Adrenal gland (tissue), 12 donors: Measurements from ENCODE around the gene ZCCHC8. TPM values are rescaled to one million over a fixed set of nuclear protein-coding genes. Genes with fewer than 3 reads are reported as not detected.

Experiments
- DNase-seq, 7 donors: peaks; one replicate each; pipeline ENCODE4 v3.0.0-alpha.2; 2019 to 2020
- H3K27ac ChIP-seq, 5 donors: fragments of 200-600 bp; sonication (generic) in 4 of 5; 1 replicate in 3 of 5; 2 replicates in 2 of 5; pipeline versions ENCODE4 v1.5.1 to v1.8.0; 2016 to 2020; ENCODE audit warnings: mild to moderate bottlenecking in 1 of 5
- H3K27me3 ChIP-seq: fragments of 200-600 bp; 2 replicates; pipeline ENCODE4 v1.8.0; 2021
- H3K36me3 ChIP-seq, 2 donors: fragments of 200-600 bp; replicated peaks in 1 of 2; 1 replicate in 1 of 2; 2 replicates in 1 of 2; pipeline versions ENCODE4 v1.5.1 to v1.8.0; 2018 to 2022
- H3K4me1 ChIP-seq, 2 donors: fragments of 200-600 bp; replicated peaks in 1 of 2; 1 replicate in 1 of 2; 2 replicates in 1 of 2; pipeline versions ENCODE4 v1.5.1 to v1.8.0; 2018 to 2021
- H3K4me3 ChIP-seq, 4 donors: fragments of 200-600 bp; sonication (generic) in 3 of 4; one replicate each; pipeline ENCODE4 v1.5.1; 2016 to 2018
- H3K9me3 ChIP-seq, 3 donors: fragments of 200-600 bp; sonication (generic) in 1 of 3; replicated peaks in 1 of 3; 1 replicate in 2 of 3; 2 replicates in 1 of 3; pipeline versions ENCODE4 v1.5.1 to v1.8.0; 2016 to 2021
- POLR2A ChIP-seq, 2 donors: fragments of 450-650 bp; IDR thresholded peaks; one replicate each; pipeline ENCODE4 v1.6.1; 2017; ENCODE audit warnings: antibody characterized with exemption in 2 of 2, mild to moderate bottlenecking in 2 of 2, moderate library complexity in 1 of 2
- WGBS, 4 donors: extraction: QIAGEN DNeasy Blood & Tissue Kit in 2 of 4; methylation state at CpG; one replicate each; pipeline versions ENCODE4 v1.1.5 to v1.1.7; 2013 to 2017; 5-methylcytosine and 5-hydroxymethylcytosine counted together
- intact Hi-C, 2 donors: fragments of 100-400 bp; cut with DNase I; formaldehyde crosslinking; loops; one replicate each; pipeline versions ENCODE4 v1.14.1 to v1.15.0; 2022 to 2023
- polyA plus RNA-seq, 3 donors: library from polyadenylated mRNA; stranded (reverse); fragments of 200-250 nt in 2 of 3; fragments of 350-450 nt in 1 of 3; fragmentation: Illumina TruSeq in 1 of 3; extraction: RNeasy Lipid Tissue Mini Kit (QIAGEN cat#74804) in 1 of 3; gene quantifications; one replicate each; pipeline ENCODE4 v1.2.3, GENCODE V29; 2013 to 2014
- total RNA-seq, 9 donors: library from RNA; depleted of rRNA in 4 of 9; stranded (reverse); fragments of >200 nt in 4 of 9; fragments of 120-200 nt in 1 of 9; fragmentation: NEBNext Ultra II Directional in 1 of 9; extraction: Animal tissue kit (Norgen Biotek cat#: 25700) in 1 of 9; gene quantifications; one replicate each; pipeline versions ENCODE4 v1.1.0 to v1.2.4, GENCODE V29; 2013 to 2023
- TF ChIP-seq, protein P1 (sequence below), 6 experiments: fragments of 450-650 bp in 4 of 6; fragments of 200-600 bp in 2 of 6; sonication (generic) in 1 of 6; IDR thresholded peaks; 1 replicate in 5 of 6; 2 replicates in 1 of 6; pipeline versions ENCODE4 v1.5.1 to v1.8.0; 2016 to 2021; ENCODE audit warnings: antibody characterized with exemption in 6 of 6, mild to moderate bottlenecking in 2 of 6, moderate library complexity in 1 of 6
- donor health status: healthy with polysubstance abuse.
- donor health status: Bipolar disorder and iron deficiency.
- donor health status: DM: yes; HTN: yes; CAD: no.
- donor health status: DM: no; HTN: no; CAD: no.
- donor health status: DM: no; HTN: no; CAD: no.
- donor health status: DM: yes; HTN: yes; CAD: no.

The ZCCHC8 gene
- total and polyA plus RNA-seq, 12 donors = 10.7 to 55.3 (median 19.3) TPM

DNA sequence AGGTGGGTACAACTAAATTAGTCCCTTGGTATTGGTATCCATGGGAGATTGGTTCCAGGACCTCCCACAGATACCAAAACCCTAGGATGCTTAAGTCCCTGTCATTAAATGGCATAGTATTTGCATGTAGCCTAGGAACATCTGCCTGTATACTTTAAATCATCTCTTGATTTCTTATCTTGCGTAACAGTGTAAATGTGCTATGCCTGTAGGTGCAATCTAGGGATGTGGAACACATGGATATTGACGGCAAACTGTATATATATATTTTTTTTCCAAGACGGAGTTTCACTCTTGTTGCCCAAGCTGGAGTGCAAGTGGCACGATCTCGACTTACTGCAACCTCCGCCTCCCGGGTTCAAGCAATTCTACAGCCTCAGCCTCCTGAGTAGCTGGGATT is 27.9 kb upstream of the ZCCHC8 start:
- H3K4me3 ChIP-seq = no peak overlapping the region
- WGBS, 4 donors = 90 to 95% (median 94%) methylated on average over 7 of the region's 7 CpGs
- intact Hi-C loops = no loop called here

DNA sequence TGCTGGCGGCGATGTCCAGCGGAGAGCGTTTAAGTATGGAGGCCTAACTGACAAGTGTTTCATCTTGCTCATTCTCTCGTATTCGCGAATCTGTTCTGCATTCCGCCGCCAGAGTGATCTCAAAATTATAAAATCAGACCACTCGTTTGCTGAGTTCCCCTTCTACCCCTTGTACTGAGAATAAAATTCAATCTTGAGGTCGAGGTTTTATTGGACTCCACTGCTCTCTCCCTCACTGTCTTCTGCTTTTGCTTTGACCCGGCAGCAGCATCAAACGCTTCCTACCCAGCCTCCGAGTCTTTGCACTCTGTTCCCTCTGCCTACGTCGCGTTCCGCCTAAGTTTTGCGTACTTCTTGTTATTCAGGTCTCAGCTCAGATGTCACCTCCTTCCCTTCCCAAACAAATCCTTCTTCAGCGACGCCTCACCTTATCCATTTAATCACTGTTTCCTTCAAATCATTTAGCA is 26.8 kb upstream of the ZCCHC8 start:
- TF ChIP-seq, protein P1, sequence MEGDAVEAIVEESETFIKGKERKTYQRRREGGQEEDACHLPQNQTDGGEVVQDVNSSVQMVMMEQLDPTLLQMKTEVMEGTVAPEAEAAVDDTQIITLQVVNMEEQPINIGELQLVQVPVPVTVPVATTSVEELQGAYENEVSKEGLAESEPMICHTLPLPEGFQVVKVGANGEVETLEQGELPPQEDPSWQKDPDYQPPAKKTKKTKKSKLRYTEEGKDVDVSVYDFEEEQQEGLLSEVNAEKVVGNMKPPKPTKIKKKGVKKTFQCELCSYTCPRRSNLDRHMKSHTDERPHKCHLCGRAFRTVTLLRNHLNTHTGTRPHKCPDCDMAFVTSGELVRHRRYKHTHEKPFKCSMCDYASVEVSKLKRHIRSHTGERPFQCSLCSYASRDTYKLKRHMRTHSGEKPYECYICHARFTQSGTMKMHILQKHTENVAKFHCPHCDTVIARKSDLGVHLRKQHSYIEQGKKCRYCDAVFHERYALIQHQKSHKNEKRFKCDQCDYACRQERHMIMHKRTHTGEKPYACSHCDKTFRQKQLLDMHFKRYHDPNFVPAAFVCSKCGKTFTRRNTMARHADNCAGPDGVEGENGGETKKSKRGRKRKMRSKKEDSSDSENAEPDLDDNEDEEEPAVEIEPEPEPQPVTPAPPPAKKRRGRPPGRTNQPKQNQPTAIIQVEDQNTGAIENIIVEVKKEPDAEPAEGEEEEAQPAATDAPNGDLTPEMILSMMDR (IDR thresholded peaks at IDR 0.05) = peak in 1 of 6 experiments; percentile 2
- TF ChIP-seq POLR2A (IDR thresholded peaks at IDR 0.05) = no peak
- WGBS, 4 donors = 0 to 1% (median 1%) methylated on average over 21 of the region's 21 CpGs
- Histone ChIP-seq H3K4me3 (peak overlapping the region in 2 of 4 donors; percentile 27 to 91), H3K4me1 (peaks cover 32 to 34% of the 10 kb centered on the region in 2 donors), H3K9me3 (no peaks in the 10 kb centered on the region), H3K27me3 (no peaks in the 10 kb centered on the region), H3K36me3 (no peaks in the 10 kb centered on the region), H3K27ac (peak overlapping the region in 3 of 5 donors; percentile 33 to 53 (median 41))
- intact Hi-C loops = no loop called here
- DNase-seq = no peak

More for the DNA sequence above, 27.9 kb upstream of the ZCCHC8 start:
- no peak for TF ChIP-seq POLR2A (IDR thresholded peaks at IDR 0.05)
- TF ChIP-seq, protein P1 (IDR thresholded peaks at IDR 0.05) = no peak
- Histone ChIP-seq H3K4me1 (peaks cover 21 to 23% of the 10 kb centered on the region in 2 donors), H3K36me3 (no peaks in the 10 kb centered on the region), H3K9me3 (no peaks in the 10 kb centered on the region), H3K27me3 (no peaks in the 10 kb centered on the region), H3K27ac (no peak overlapping the region)
- no peak for DNase-seq

DNA sequence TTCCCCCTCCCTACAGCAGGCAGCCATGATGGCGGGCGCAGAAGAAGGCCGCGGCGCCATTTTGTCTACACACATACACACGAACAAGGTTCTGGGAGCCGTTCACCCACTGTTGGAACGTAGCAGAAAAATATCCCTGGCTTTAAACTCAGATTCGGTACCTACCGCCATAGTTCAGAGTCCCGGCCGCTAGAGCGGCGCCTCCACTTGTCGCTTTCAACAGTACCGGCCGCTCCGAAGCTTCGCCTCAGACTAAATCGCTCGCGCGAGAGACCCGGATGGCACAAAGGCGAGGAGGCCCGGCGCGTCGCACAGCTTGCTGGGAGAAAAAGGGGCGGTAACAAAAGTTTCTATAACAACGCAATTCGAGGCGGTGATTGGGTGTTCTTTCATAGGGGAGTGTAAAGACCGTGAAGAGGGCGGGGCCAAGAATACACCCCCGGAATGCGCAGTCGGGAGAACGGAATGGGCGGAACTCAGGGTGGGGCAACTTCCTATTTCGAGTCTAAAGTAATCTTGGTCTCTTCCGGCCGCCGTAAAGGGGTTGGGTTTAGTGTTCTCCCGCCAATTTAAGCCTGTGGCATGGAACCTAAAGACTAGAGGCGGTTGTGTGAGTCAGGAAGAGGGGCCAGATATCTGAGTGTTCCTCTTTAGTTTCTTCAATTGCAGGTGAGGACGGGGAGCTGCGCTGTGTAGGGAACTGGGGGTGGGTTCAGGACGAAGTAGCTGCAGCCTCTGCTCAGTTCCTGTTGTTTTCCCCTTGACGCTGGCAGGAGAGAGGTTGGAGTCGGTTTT is 26.1 kb upstream of the ZCCHC8 start, which contains the start of the genes KNTC1 and RSRC2:
Gene KNTC1, plus strand, starts transcription at position 567 of the 795 bp plus-strand sequence. CDS start 2,815 bp downstream, outside the sequence.
Gene RSRC2, minus strand, starts transcription at position 254 of the 795 bp plus-strand sequence. Its CDS starts 83 bp downstream, at position 171.
- H3K4me1 ChIP-seq = peaks cover 38 to 40% of the 10 kb centered on the region in 2 donors
- WGBS, 4 donors = 0% methylated on average over 42 to 51 of the region's 51 CpGs
- intact Hi-C loops = no loop called here
- H3K36me3 ChIP-seq = peaks cover 0 to 5% of the 10 kb centered on the region in 2 donors
- no peaks in the 10 kb centered on the region for H3K9me3 ChIP-seq
- H3K27me3 ChIP-seq = no peaks in the 10 kb centered on the region
- H3K27ac ChIP-seq = peak within 1 kb of the TSS; percentile 91 to 100 (median 99)
- peak; percentile 99 to 100 (median 99) for DNase-seq
- peak within 1 kb of the TSS in 3 of 4 donors; percentile 67 to 100 (median 91) for H3K4me3 ChIP-seq
- peak; percentile 98 to 99 for TF ChIP-seq POLR2A (IDR thresholded peaks at IDR 0.05)
- TF ChIP-seq, protein P1 (IDR thresholded peaks at IDR 0.05) = no peak
